Non-pigmented ciliary epithelial cell (primary cell): ENCODE measurements around the gene DHRS12.
A peak's percentile ranks its signal among the peaks of the same experiment; 100 is the strongest.

Source experiments
- DNase-seq: peaks from one replicate; pipeline ENCODE4 v3.0.0-alpha.2; 2010; ENCODE audit warnings: low read depth

Gene DHRS12, protein sequence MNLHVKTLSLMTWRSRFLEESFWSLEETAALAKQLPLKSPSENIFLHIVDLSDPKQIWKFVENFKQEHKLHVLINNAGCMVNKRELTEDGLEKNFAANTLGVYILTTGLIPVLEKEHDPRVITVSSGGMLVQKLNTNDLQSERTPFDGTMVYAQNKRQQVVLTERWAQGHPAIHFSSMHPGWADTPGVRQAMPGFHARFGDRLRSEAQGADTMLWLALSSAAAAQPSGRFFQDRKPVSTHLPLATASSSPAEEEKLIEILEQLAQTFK

DNA sequence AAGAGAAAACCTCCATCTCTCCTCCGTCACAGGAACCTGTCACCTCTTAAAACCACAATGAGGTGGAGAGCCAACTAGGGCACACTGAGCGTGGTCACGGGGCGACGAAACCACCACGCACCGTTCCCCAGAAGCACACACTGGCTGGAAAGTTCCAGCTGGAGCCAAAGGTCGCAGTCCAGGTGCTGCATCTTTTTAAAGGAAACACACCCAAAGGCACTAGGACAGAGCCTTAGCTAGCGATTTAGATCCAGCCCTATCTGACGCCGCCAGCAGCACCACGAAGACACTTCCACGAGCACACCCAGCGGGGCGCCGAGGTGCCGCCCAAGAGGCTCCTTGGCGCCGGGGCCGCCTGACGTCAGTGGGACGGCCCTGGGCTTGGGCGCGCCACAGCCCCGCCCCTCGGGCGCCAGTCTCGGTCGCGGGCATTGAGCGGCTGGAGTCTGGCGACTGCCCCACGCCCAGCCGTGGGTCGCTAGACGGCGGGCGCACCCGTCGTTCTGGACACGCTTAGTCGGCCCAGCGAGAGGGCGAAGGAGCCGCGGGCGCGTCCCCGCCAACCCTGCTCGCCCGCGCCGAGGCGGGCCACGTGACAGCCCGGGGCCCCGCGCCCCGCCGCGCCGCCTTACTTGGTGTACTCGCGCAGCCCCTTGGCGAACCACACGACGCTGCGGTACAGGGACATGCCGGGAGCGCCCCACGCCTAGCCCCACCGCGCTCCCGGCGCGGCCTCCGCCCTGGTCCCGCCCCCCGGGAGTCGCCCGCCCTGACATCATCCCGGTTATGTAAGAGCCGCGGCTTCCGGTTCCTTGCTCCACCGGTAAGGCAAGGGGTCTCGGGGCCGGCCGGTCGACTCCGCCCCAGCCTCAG is at the start of gene DHRS12:
DHRS12 (minus strand) TSS at position 742 of the 873 bp plus-strand sequence. CDS start 4,504 bp downstream, outside the sequence.
- DNase-seq = no peak

GRCh38 chr13:51849145-51850101 is 45.5 kb upstream of the DHRS12 start:
- no peak for DNase-seq

GRCh38 chr13:51848674-51849073 is 44.7 kb upstream of the DHRS12 start:
- DNase-seq = no peak

GRCh38 chr13:51846756-51847155 is 42.8 kb upstream of the DHRS12 start:
- no peak for DNase-seq

GRCh38 chr13:51845574-51846318 is 41.8 kb upstream of the DHRS12 start:
- no peak for DNase-seq

DNA sequence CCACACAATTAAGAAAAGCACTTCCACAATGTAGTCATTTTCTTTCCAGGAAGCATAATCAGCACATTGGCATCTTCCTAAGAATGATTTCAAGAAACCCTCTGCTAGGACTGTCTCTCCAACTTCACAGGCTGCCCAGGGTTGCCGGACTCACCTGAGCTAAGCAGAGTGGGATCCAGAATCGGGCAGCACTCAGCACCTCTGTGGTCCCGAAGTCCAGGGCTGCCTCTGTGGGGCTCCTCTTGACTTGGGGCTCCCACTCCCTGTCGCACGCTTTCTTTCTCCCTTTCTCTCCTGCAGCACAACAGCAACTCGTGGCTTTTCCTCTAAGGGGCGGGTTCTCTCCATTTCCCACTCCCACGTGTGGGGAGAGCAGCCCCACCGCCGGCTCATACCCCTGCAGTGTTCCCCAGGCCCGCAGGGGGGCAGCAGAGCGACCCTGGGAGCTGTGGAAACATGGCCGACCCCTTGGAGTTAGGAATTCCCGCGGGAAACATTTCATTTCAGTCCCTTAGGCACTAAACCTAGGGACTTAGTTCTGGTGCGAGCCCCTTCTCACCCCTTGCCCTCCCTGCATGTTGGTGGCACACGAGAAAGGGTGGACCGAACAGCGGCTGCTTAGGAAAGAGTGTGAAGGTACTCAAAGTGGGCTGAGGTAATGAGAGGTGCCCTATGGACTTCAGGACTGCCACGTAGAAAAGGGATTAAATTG is 41.1 kb upstream of the DHRS12 start, which contains the start of gene TMEM272:
TMEM272 (minus strand) TSS at position 316 of the 712 bp plus-strand sequence. CDS start 6,647 bp downstream, outside the sequence.
- DNase-seq = no peak

GRCh38 chr13:51843529-51843928 is 39.6 kb upstream of the DHRS12 start:
- DNase-seq = no peak

GRCh38 chr13:51841732-51842131 is 37.8 kb upstream of the DHRS12 start:
- no peak for DNase-seq

DNA sequence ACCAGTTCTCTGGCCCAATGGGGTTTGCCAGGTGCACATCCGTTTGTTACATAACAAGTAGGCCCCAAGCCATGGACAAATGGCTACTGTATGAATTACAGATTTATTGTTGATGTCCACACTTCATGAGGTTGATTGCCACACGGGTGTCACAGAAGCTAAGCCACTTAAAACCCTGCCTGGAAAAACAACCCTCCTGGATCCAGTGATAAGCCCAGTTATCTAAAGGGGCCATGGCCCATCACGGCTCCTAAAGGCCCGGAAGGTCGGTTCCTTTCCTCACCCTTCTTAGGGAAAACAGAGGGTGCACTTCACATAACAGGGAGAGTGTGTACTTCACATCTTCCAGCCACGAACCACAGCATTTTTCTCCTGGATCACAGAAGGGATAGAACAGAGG is 37.0 kb upstream of the DHRS12 start:
- DNase-seq = no peak

GRCh38 chr13:51839711-51840540 is 36.0 kb upstream of the DHRS12 start:
- no peak for DNase-seq

DNA sequence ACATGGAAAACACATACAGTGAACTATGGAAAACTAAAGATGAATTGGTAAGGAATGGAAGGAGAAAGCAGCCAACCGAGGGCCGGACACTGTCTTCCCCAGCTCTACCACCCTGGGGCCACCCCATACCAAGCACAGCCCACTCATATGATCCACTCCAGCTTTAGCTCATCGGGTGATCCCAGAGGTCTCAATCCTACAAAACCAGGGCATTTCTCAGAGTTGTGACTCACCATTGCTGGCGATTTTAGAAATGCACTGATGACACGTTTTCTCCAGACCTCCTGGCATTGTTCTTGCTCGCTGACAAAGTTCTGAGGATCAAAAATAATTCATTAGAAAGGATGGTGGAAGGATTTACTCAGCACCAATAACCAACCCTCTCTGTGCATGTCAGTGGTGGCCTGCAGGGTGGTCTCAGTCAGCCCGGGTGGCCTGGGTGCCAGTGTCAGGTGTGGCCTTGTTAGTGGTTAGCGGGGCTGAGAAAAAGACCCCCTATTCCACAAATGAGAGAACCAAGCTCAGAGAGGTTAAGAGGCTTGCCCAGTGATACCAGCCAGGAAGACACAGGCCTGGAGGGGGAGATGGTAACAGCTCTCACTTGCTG is 34.4 kb upstream of the DHRS12 start:
- DNase-seq = peak; percentile 40

GRCh38 chr13:51837016-51837415 is 33.1 kb upstream of the DHRS12 start:
- no peak for DNase-seq

DNA sequence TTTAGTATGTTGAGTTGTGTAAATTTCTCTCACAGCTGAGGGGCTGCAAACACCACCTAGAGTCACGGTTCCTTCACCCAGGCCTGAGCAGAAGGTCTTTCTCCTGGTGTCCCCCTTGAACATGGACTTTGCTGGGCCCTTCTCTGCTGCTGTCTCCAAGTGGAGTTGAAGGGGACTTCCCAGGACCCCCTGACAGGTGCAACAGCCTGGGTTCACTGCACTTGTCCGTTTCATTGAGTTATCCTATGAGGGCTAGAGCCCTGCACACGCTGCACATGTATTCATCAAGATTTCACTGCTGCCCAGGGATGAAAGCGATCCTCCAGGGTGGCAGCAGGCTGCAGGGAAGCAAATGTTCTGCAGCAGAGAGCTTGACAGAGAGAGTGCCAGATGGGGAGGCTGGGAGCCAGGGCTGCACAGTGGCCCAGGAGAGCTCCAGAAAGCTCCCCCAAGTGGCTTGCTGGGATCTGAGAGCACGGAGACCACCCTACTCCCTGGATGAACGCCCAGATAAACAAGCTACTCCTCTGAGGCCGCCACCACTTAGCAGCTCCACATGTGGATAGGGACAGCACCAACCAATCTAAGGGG is 30.7 kb upstream of the DHRS12 start:
- no peak for DNase-seq

GRCh38 chr13:51833980-51834379 is 30.0 kb upstream of the DHRS12 start:
- no peak for DNase-seq

DNA sequence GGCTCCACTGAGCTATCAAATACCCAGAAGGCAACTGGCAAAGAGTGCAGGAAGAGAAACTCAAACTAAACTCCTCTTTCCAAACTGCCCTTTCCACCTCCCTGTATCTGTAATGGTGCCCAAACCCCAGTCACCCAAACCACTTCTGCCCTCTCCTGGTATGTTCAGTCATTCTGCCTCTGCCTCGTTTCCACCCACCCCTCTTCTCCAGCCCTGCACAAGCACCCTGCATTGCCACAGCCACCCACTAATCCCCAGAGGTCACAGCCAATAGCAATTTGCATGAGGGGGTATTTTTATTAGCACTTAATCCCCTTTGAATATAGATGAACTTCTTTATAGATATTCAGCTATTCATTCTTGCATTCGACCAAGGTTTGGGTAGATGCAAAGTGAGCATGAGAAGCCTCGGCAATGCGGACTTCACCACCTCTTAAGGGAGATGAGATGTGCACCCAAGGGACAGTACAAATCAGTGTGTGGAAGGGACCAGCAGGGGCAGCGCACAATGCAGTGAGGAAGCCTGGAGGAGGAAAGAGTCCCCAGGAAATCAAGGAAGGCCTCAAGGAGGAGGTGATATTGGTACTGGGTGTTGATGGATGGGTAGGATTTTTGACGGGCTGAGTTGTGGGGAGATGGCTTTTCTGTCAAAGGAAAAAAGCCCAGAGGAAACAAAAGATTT is 28.6 kb upstream of the DHRS12 start:
- DNase-seq = no peak

GRCh38 chr13:51831519-51831918 is 27.6 kb upstream of the DHRS12 start:
- DNase-seq = no peak

DNA sequence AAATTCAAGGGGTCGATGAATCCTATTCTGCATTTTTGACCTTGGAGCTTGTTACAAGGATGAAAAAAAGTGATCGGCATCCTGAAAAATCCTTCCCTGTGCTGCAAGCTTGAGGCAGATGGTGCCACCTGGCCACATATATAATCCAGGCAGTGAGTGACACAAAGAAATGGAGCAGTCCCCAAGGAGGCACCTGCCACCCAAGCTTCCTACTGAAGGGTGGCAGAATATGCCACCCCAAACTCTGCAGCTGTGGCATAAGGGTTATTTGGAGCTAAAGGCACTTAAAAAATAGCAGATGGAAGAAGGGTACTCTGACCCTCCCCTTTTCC is 25.6 kb upstream of the DHRS12 start:
- DNase-seq = no peak
